ENCODE data around the gene FICD.

The FICD gene

GRCh38 chr12:108562348-108563135 lies 47.5 kb downstream of the FICD start, which contains the start of gene ISCU:
ISCU (plus strand) TSS chr12:108562596; CDS start chr12:108562623, 27 bp downstream.
- Mint-ChIP-seq H3K9me3 (no peaks in the 10 kb centered on the region), H3K4me3 (peak within 1 kb of the TSS; percentile 99 to 100), H3K4me1 (peaks cover 41 to 64% of the 10 kb centered on the region in 2 donors), H3K27ac (peak within 1 kb of the TSS; percentile 99), H3K36me3 (peaks cover 17 to 39% of the 10 kb centered on the region in 2 donors), H3K27me3 (no peaks in the 10 kb centered on the region)
- DNase-seq (peak; percentile 99), ATAC-seq (replicated peaks) (peak; percentile 66 to 74)

GRCh38 chr12:108563136-108563803 lies 48.2 kb downstream of the FICD start:
- ATAC-seq (replicated peaks) (peak; percentile 63 to 65), DNase-seq (peak; percentile 83)
- Mint-ChIP-seq H3K36me3 (peaks cover 16 to 37% of the 10 kb centered on the region in 2 donors), H3K4me3 (peak overlapping the region; percentile 99 to 100), H3K9me3 (no peaks in the 10 kb centered on the region), H3K27me3 (no peaks in the 10 kb centered on the region), H3K4me1 (peaks cover 43 to 64% of the 10 kb centered on the region in 2 donors), H3K27ac (peak overlapping the region; percentile 99)

- H3K9me3 Mint-ChIP-seq, result no peaks in the 10 kb centered on the region
- ATAC-seq (replicated peaks) (no peak), DNase-seq (no peak)
- no peaks in the 10 kb centered on the region for H3K27me3 Mint-ChIP-seq
- H3K36me3 Mint-ChIP-seq, result peaks cover 18 to 40% of the 10 kb centered on the region in 2 donors
- H3K4me1 Mint-ChIP-seq, result peaks cover 45 to 65% of the 10 kb centered on the region in 2 donors
- H3K4me3 Mint-ChIP-seq, result peak overlapping the region; percentile 99 to 100
- peak overlapping the region; percentile 99 for H3K27ac Mint-ChIP-seq
Observed at GRCh38 chr12:108563804-108564151, 48.7 kb downstream of the FICD start.

DNA sequence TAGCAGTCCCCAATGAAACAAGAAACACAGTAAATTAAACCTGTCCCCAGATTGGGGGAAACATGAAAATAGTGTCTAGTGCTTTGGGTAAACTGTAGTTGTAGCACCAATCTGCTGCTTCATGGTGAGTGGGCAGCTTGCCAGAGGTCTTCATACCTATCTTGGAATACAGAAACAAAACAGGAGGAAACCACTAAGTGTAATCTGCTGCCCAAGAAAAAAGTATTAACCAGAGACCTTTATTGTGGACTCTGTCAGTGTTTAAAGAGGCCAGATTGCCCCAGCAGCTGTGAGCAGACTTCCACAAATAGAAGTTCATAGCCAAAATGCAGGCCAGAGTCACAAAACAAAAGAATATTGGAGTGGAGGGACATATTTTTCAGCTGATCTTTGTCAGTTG lies 49.6 kb downstream of the FICD start:
- ATAC-seq (replicated peaks) (no peak), DNase-seq (no peak)
- no peak overlapping the region for H3K27ac Mint-ChIP-seq
- H3K4me1 Mint-ChIP-seq, result peaks cover 42 to 67% of the 10 kb centered on the region in 2 donors
- H3K27me3 Mint-ChIP-seq, result no peaks in the 10 kb centered on the region
- H3K4me3 Mint-ChIP-seq, result no peak overlapping the region
- H3K9me3 Mint-ChIP-seq, result no peaks in the 10 kb centered on the region
- peaks cover 23 to 45% of the 10 kb centered on the region in 2 donors for H3K36me3 Mint-ChIP-seq

- Mint-ChIP-seq H3K36me3 (peaks cover 23 to 43% of the 10 kb centered on the region in 2 donors), H3K4me1 (peaks cover 38 to 67% of the 10 kb centered on the region in 2 donors), H3K9me3 (no peaks in the 10 kb centered on the region), H3K27me3 (no peaks in the 10 kb centered on the region), H3K27ac (no peak overlapping the region), H3K4me3 (no peak overlapping the region)
- ATAC-seq (replicated peaks) (no peak), DNase-seq (no peak)
Observed at GRCh38 chr12:108565146-108565545, 50.1 kb downstream of the FICD start.

GRCh38 chr12:108565976-108566375 lies 50.9 kb downstream of the FICD start:
- Mint-ChIP-seq H3K36me3 (peaks cover 25 to 46% of the 10 kb centered on the region in 2 donors), H3K27ac (peak overlapping the region; percentile 82), H3K9me3 (no peaks in the 10 kb centered on the region), H3K27me3 (no peaks in the 10 kb centered on the region), H3K4me1 (peaks cover 46 to 74% of the 10 kb centered on the region in 2 donors), H3K4me3 (peak overlapping the region in 1 of 2 donors; percentile 16)
- peak; percentile 73 for DNase-seq
- peak; percentile 13 to 20 for ATAC-seq (replicated peaks)

GRCh38 chr12:108566452-108566851 lies 51.4 kb downstream of the FICD start:
- Mint-ChIP-seq H3K4me3 (no peak overlapping the region), H3K27me3 (no peaks in the 10 kb centered on the region), H3K4me1 (peaks cover 49 to 78% of the 10 kb centered on the region in 2 donors), H3K9me3 (no peaks in the 10 kb centered on the region), H3K27ac (peak overlapping the region; percentile 82), H3K36me3 (peaks cover 25 to 46% of the 10 kb centered on the region in 2 donors)
- ATAC-seq (replicated peaks) (no peak), DNase-seq (no peak)

GRCh38 chr12:108567406-108568337 lies 52.6 kb downstream of the FICD start:
- H3K27ac Mint-ChIP-seq, result peak overlapping the region; percentile 98
- peaks cover 25 to 46% of the 10 kb centered on the region in 2 donors for H3K36me3 Mint-ChIP-seq
- H3K9me3 Mint-ChIP-seq, result no peaks in the 10 kb centered on the region
- ATAC-seq (replicated peaks) (peak; percentile 27 to 32), DNase-seq (no peak)
- peaks cover 57 to 85% of the 10 kb centered on the region in 2 donors for H3K4me1 Mint-ChIP-seq
- H3K4me3 Mint-ChIP-seq, result peak overlapping the region; percentile 75 to 80
- no peaks in the 10 kb centered on the region for H3K27me3 Mint-ChIP-seq

- Mint-ChIP-seq H3K27me3 (no peaks in the 10 kb centered on the region), H3K4me3 (peak overlapping the region; percentile 75 to 80), H3K27ac (peak overlapping the region; percentile 98), H3K9me3 (no peaks in the 10 kb centered on the region), H3K4me1 (peaks cover 61 to 87% of the 10 kb centered on the region in 2 donors), H3K36me3 (peaks cover 25 to 46% of the 10 kb centered on the region in 2 donors)
- peak; percentile 75 for DNase-seq
- ATAC-seq (replicated peaks), result peak; percentile 88 to 93
Observed at GRCh38 chr12:108568338-108569154, 53.5 kb downstream of the FICD start.

All from stimulated activated naive B cell treated with anti-CD40 and anti-IgM and Interleukin-4, amounts not matched to agents 10 μg/mL and 1 μg/mL and 100 μg/mL, for 72 hours (primary cell).